ENCODE measurements around the gene ARVCF. TPM values are rescaled to one million over a fixed set of nuclear protein-coding genes. Genes with fewer than 3 reads are reported as not detected.

The ARVCF gene
- total and polyA plus RNA-seq, 9 of the 15 experiments (the other 6 are each of a cell fraction or from before 2014, with no cell fraction given), result 0.03 to 97.4 (median 15.6) TPM

GRCh38 chr22:19988965-19989724, 27.5 kb downstream of the ARVCF start (continued):
- TF ChIP-seq ZNF408 (CRISPR knock-in tag; IDR thresholded peaks at IDR 0.05; ENCODE audit: low read depth), result no peak
- peak; percentile 13; the same call in 1 of the 2 replicates for TF ChIP-seq TEAD4 (IDR thresholded peaks at IDR 0.05; ENCODE audit: low read length)
- no peak for TF ChIP-seq TEAD4 (CRISPR knock-in tag; IDR thresholded peaks at IDR 0.05; ENCODE audit: borderline replicate concordance)
- no peak; the same call in 1 of the 2 replicates for TF ChIP-seq VEZF1 (CRISPR knock-in tag; IDR thresholded peaks at IDR 0.05)
- no peak for TF ChIP-seq ZNF146 (CRISPR knock-in tag; IDR thresholded peaks at IDR 0.05; ENCODE audit: unreplicated experiment)
- no peak for TF ChIP-seq GABPB2 (CRISPR knock-in tag; conservative IDR thresholded peaks at IDR 0.05)
- TF ChIP-seq SMAD3 (CRISPR knock-in tag; conservative IDR thresholded peaks at IDR 0.05), result no peak; the same call in 1 of the 2 replicates
- no peak for TF ChIP-seq TEAD2 (tag; IDR thresholded peaks at IDR 0.05)
- TF ChIP-seq ZNF561 (CRISPR knock-in tag; conservative IDR thresholded peaks at IDR 0.05), result no peak
- no peak for TF ChIP-seq BCOR (IDR thresholded peaks at IDR 0.05)
- TF ChIP-seq FOXP1 (CRISPR knock-in tag; IDR thresholded peaks at IDR 0.05), result no peak
- peak; percentile 73 for TF ChIP-seq ZBTB40 (IDR thresholded peaks at IDR 0.05)
- TF ChIP-seq ZBTB40 (CRISPR knock-in tag; IDR thresholded peaks at IDR 0.05), result no peak; the same call in 1 of the 2 replicates
- no peak for TF ChIP-seq ZBTB5 (IDR thresholded peaks at IDR 0.05)
- no peak for TF ChIP-seq XRCC3 (IDR thresholded peaks at IDR 0.05)
- TF ChIP-seq KDM1A (IDR thresholded peaks at IDR 0.05), result no peak
- peak; percentile 39; the same call in 1 of the 2 replicates for TF ChIP-seq SPI1 (IDR thresholded peaks at IDR 0.05; ENCODE audit: borderline replicate concordance, low read depth, low read length)

Measured in K562 (cell line).